ENCODE data around the gene COL28A1.

COL28A1 gene

GRCh38 chr7:7535691-7536090 lies at the start of gene COL28A1:
Gene COL28A1, minus strand, starts transcription at chr7:7535873. Its CDS starts 2,998 bp downstream, at chr7:7532875.
- DNase-seq (ENCODE audit: low read depth in 2 of 2), result no peak

DNA sequence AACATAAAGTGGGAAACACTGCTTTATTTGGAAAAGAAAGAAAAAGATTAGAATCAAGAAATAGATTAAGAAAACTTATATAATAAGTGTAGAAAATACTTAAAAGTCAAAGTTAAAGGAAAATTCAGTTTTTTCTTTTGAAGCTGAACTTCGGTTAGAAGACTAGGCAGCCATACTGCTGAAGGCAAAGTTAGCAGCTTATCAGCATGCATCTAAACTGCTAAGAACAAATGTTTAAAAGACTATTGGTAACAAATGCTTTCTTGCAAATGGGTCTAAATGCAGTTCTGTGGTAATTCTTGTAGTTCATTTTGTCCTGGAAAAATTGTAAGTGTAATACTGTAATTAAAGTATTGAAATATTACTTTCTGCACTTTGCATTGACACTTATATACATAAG lies 49.0 kb upstream of the COL28A1 start:
- DNase-seq (ENCODE audit: low read depth in 2 of 2), result no peak

GRCh38 chr7:7583731-7584130 lies 48.1 kb upstream of the COL28A1 start:
- DNase-seq (ENCODE audit: low read depth in 2 of 2), result no peak

GRCh38 chr7:7582596-7582995 lies 46.9 kb upstream of the COL28A1 start:
- DNase-seq (ENCODE audit: low read depth in 2 of 2), result no peak

GRCh38 chr7:7581531-7582179 lies 46.0 kb upstream of the COL28A1 start:
- DNase-seq (ENCODE audit: low read depth in 2 of 2), result no peak

GRCh38 chr7:7579638-7580037 lies 44.0 kb upstream of the COL28A1 start:
- DNase-seq (ENCODE audit: low read depth in 2 of 2), result no peak

- no peak for DNase-seq (ENCODE audit: low read depth in 2 of 2)
These were observed 42.2 kb upstream of the COL28A1 start for GRCh38 chr7:7577888-7578287.

GRCh38 chr7:7576344-7576743 lies 40.7 kb upstream of the COL28A1 start:
- no peak for DNase-seq (ENCODE audit: low read depth in 2 of 2)

DNA sequence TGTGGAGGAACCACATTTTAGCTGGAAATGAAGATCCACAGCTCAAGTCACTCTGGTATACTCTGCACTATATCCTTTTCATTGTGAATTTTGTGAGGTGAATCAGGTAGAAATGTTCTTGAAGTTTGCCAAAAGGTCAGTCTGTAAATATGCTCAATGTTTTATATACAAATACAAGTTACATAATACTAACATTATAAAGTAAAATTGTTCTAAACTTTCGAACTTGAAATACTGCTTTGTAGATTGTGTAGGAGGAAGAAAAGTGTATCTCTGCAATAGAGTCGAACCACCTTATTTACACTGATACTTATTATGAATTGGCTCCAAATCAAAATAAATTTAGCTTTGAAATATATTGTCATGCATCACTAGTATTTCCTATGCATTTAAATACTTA lies 38.0 kb upstream of the COL28A1 start:
- DNase-seq (ENCODE audit: low read depth in 2 of 2), result no peak

GRCh38 chr7:7570584-7570983 lies 34.9 kb upstream of the COL28A1 start:
- no peak for DNase-seq (ENCODE audit: low read depth in 2 of 2)

GRCh38 chr7:7569615-7570014 lies 33.9 kb upstream of the COL28A1 start:
- no peak for DNase-seq (ENCODE audit: low read depth in 2 of 2)

- DNase-seq (ENCODE audit: low read depth in 2 of 2), result no peak
These were observed 33.4 kb upstream of the COL28A1 start for GRCh38 chr7:7569081-7569527.

GRCh38 chr7:7568553-7568952 lies 32.9 kb upstream of the COL28A1 start:
- DNase-seq (ENCODE audit: low read depth in 2 of 2), result no peak

DNA sequence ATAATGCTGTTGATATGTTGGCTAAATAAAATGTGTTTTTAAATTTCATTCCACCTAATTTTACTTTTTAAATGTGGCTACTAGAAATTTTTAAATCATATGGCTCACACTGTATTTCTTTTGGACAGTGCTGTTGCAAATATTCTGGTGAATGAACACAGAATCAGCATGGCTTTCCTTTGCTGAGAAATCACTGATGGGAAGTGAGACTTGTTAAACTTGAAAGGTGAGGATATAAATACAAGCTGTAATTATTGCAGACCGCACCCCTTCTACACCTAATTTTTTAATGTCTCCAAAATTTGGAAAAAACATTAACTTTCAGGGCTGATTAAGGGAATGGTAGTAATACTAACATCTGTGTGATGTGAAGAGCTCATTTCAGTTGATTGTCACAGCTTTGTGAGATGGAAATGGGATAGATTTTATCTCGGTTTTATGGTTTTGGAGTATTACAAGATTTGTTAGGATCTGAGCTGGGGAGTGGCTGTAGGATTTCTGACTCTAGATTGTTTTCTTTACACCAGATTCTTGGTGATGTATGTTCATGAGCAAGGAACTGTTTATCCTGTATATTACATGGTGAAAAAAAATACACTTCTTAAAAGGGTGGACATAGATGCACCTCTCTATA lies 32.3 kb upstream of the COL28A1 start:
- DNase-seq (ENCODE audit: low read depth in 2 of 2), result no peak

- peak; percentile 71 to 79 for DNase-seq (ENCODE audit: low read depth in 2 of 2)
These were observed 31.3 kb upstream of the COL28A1 start, which contains the start of gene MIOS for GRCh38 chr7:7566651-7567611. Gene MIOS, plus strand, starts transcription at chr7:7566884. Its CDS starts 5,592 bp downstream, at chr7:7572476.

- no peak for DNase-seq (ENCODE audit: low read depth in 2 of 2)
These were observed 30.3 kb upstream of the COL28A1 start for GRCh38 chr7:7565746-7566650.

DNA sequence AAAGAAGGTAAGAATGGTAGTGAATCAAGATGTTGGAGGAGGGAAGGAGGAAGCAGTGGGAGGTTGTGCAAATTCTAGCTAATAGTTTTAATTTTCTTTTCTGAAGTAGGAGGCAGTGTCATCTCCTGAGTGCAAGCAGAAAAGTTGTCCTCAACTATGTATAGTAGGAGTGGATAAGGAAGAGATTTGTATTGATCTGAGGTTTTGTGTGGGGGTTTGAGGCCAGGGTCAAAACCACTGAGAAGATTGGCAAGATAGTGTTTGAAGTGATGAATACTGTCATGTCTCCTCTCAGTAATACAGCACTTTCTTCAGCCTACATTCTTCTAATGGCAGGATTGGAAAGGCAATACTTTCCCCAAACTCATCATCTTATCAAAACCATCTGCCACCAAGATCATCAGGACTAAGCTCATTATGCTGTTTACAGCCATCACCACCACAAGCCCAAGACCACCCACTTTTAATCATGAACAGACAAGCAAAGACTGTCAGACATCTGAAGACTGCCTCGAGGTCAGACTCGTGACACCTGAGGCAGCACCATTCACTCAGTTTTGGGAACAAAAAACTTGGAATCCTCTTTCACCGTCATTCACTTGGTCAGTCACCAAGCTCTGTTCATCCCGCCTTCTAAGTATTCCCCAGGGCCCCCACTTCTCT lies 29.5 kb upstream of the COL28A1 start:
- peak in 1 of 2 donors; percentile 26 for DNase-seq (ENCODE audit: low read depth in 2 of 2)

GRCh38 chr7:7564323-7564780 lies 28.7 kb upstream of the COL28A1 start:
- no peak for DNase-seq (ENCODE audit: low read depth in 2 of 2)

DNA sequence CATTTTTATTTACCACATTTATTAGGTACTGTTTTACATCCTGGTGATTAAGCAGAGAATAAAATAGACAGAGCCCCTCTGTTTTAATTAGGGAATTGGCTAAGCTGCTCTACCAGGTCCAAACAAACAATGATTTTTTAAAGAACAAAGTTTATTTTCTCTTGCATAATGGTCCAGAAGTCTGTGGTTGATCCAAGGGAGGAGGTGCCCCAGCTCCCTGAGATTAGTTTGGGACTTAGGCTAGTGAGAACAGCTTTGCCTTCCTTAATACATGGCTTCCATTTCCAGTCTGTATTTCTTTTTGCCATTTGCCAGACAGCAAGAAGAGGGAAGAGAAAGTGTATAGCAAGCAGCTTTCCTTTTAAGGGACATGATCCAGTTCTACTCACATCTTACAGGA lies 28.1 kb upstream of the COL28A1 start:
- DNase-seq (ENCODE audit: low read depth in 2 of 2), result no peak

DNA sequence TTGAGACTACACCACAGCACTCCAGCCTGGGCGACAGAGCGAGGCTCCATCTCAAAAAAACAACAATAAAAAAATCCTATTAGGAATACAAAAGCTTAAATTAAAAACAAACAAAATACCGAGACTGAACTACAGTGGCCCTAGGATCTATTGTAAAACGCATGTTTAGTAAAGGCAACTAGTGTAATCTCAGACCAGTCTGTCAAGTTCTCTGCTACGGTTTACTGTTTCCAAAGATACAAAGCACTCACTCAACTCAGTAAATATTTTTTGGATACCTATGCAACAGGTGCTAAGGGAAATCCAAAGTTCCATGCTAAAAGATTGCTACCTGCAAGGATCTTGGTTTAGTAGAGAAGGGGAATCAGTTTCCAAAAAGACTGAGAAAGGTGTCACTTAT lies 27.6 kb upstream of the COL28A1 start:
- DNase-seq (ENCODE audit: low read depth in 2 of 2), result no peak

DNA sequence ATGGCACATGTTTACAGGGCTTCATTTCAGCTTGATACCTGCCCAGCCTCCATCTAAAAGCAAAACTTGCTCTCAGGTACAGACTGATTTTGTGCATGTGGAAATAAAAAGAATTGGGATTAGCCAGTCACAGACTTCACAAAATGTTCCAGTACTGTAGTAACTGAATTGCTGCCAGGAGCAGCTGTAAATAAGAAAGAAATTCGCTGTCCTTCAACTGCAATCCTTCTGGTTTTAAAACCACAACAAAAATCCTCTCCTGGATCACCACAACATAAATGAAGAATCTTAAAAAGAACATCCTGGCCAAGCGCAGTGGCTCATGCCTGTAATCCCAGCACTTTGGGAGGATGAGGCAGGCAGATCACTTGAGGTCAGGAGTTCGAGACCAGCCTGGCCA lies 27.1 kb upstream of the COL28A1 start:
- no peak for DNase-seq (ENCODE audit: low read depth in 2 of 2)

Measured in stimulated activated CD8-positive, alpha-beta memory T cell treated with anti-CD3 and anti-CD28 coated beads, Interleukin-2, amount 100 ng/mL, for 48 hours (primary cell).